ENCODE data around the gene CAMKV.
"Not testable (repeated sequence)": the region's sequence is repeated elsewhere in the genome, so short reads cannot be mapped to it uniquely, and the experiment has no call there.

DNA sequence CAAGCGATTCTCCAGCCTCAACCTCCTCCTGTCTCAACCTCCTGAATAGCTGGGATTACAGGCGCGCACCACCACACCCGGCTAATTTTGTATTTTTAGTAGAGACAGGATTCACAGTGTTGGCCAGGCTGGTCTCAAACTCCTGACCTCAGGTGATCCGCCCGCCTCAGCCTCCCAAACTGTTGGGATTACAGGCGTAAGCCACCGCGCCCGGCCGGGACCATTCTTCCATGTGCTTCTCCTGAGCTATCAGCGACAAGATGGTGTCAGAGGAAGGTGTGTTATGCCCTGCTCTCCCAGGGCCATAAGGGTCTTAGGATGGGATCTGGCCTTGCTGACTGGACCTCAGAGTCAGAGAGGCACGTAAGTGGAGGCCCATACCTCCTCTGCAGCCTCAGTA is 34.7 kb upstream of the CAMKV start:
- not testable (repeated sequence) for TF ChIP-seq EZH2 (IDR thresholded peaks at IDR 0.05; ENCODE audit: borderline replicate concordance, low read length); CTCF (IDR thresholded peaks at IDR 0.05; ENCODE audit: low read length)

All from OCI-LY1 (cell line).